Neuronal stem cell (in vitro differentiated cells): ENCODE measurements around the gene MIOS.

ENCODE experiments used
- DNase-seq: peaks from one replicate; pipeline ENCODE4 v3.0.0-alpha.2; 2013; ENCODE audit warnings: low spot score
- H2AFZ ChIP-seq: one replicate; pipeline ENCODE4 v1.6.1; 2013; ENCODE audit warnings: mild to moderate bottlenecking, low read length, inconsistent platforms
- H2AK5ac ChIP-seq: 2 replicates; pipeline ENCODE4 v1.6.1; 2013; ENCODE audit warnings: low read depth, mild to moderate bottlenecking, inconsistent platforms, low read length, moderate library complexity, mixed read lengths
- H2BK120ac ChIP-seq: 2 replicates; pipeline ENCODE4 v1.6.1; 2013; ENCODE audit warnings: low read depth, mild to moderate bottlenecking, inconsistent platforms, low read length, moderate library complexity, mixed read lengths
- H2BK12ac ChIP-seq: one replicate; pipeline ENCODE4 v1.6.1; 2013; ENCODE audit warnings: low read length, inconsistent platforms
- H2BK15ac ChIP-seq: 2 replicates; pipeline ENCODE4 v1.6.1; 2013; ENCODE audit warnings: mild to moderate bottlenecking, low read length, inconsistent platforms, mixed read lengths
- H2BK5ac ChIP-seq: one replicate; pipeline ENCODE4 v1.6.1; 2013; ENCODE audit warnings: inconsistent platforms, mild to moderate bottlenecking, low read length, moderate library complexity
- H3K14ac ChIP-seq: one replicate; pipeline ENCODE4 v1.6.1; 2013; ENCODE audit warnings: low read length, inconsistent platforms
- H3K18ac ChIP-seq: 2 replicates; pipeline ENCODE4 v1.6.1; 2013; ENCODE audit warnings: low read length, inconsistent platforms
- H3K23ac ChIP-seq: 2 replicates; pipeline ENCODE4 v1.6.1; 2013; ENCODE audit warnings: low read depth, mild to moderate bottlenecking, mixed read lengths, low read length, inconsistent platforms; ENCODE audit not compliant: poor library complexity
- H3K27ac ChIP-seq: replicated peaks from 3 replicates; pipeline ENCODE4 v1.5.1; 2013; ENCODE audit warnings: low read length, inconsistent platforms
- H3K27me3 ChIP-seq, 3 experiments: 2 replicates each; pipeline ENCODE4 v1.6.1; 2013; ENCODE audit warnings: low read length in 3 of 3, mild to moderate bottlenecking in 2 of 3, inconsistent platforms in 1 of 3, low read depth in 1 of 3, mixed read lengths in 1 of 3, moderate library complexity in 1 of 3; ENCODE audit not compliant: control insufficient read depth in 3 of 3, insufficient read depth in 3 of 3
- H3K36me3 ChIP-seq, 2 donors: replicated peaks in 1 of 2; 2 replicates each; pipeline ENCODE4 v1.6.1; 2013; ENCODE audit warnings: low read length in 2 of 2; ENCODE audit not compliant: control insufficient read depth in 2 of 2, insufficient read depth in 2 of 2
- H3K4ac ChIP-seq: 2 replicates; pipeline ENCODE4 v1.6.1; 2013; ENCODE audit warnings: inconsistent platforms, mild to moderate bottlenecking, low read length, moderate library complexity
- H3K4me1 ChIP-seq, 2 donors: 1 replicate in 1 of 2; 2 replicates in 1 of 2; pipeline ENCODE4 v1.6.1; 2013; ENCODE audit warnings: low read length in 2 of 2, low read depth in 1 of 2; ENCODE audit not compliant: control insufficient read depth in 2 of 2, insufficient read depth in 1 of 2
- H3K4me2 ChIP-seq: one replicate; pipeline ENCODE4 v1.6.1; 2013; ENCODE audit warnings: mild to moderate bottlenecking, low read length, inconsistent platforms; ENCODE audit not compliant: insufficient read depth, poor library complexity, severe bottlenecking
- H3K4me3 ChIP-seq, 2 donors: 2 replicates each; pipeline ENCODE4 v1.5.1; 2013; ENCODE audit warnings: low read length in 2 of 2, mild to moderate bottlenecking in 2 of 2, inconsistent platforms in 1 of 2, moderate library complexity in 1 of 2
- H3K79me1 ChIP-seq: one replicate; pipeline ENCODE4 v1.6.1; 2013; ENCODE audit warnings: low read depth, mild to moderate bottlenecking, inconsistent platforms, low read length, moderate library complexity
- H3K9ac ChIP-seq: one replicate; pipeline ENCODE4 v1.6.1; 2013; ENCODE audit warnings: mild to moderate bottlenecking, low read depth, low read length, inconsistent platforms; ENCODE audit not compliant: poor library complexity
- H3K9me3 ChIP-seq, 2 donors: replicated peaks in 1 of 2; 2 replicates each; pipeline versions ENCODE3 to v1.6.1; 2013; ENCODE audit warnings: low read length in 2 of 2, mild to moderate bottlenecking in 2 of 2, inconsistent platforms in 1 of 2, low read depth in 1 of 2, mixed read lengths in 1 of 2, moderate library complexity in 1 of 2; ENCODE audit not compliant: control insufficient read depth in 2 of 2, insufficient read depth in 1 of 2
- H4K8ac ChIP-seq: one replicate; pipeline ENCODE4 v1.6.1; 2013; ENCODE audit warnings: low read depth, mild to moderate bottlenecking, inconsistent platforms, low read length, moderate library complexity
- H4K91ac ChIP-seq: one replicate; pipeline ENCODE4 v1.6.1; 2013; ENCODE audit warnings: low read length, low read depth, mild to moderate bottlenecking, inconsistent platforms; ENCODE audit not compliant: poor library complexity
- WGBS, 2 donors: extraction: QIAGEN DNeasy Blood & Tissue Kit; methylation state at CpG; one replicate each; pipeline ENCODE4 v1.1.7; 2013; ENCODE audit warnings: missing lambda C conversion rate in 2 of 2, mixed read lengths in 1 of 2; ENCODE audit not compliant: insufficient read length in 2 of 2, insufficient replicate concordance in 1 of 2; ENCODE audit errors: extremely low coverage in 2 of 2; 5-methylcytosine and 5-hydroxymethylcytosine counted together

MIOS gene

GRCh38 chr7:7567898-7568531 is 1.3 kb downstream of the MIOS start:
- H3K36me3 ChIP-seq, result peaks cover 0 to 40% of the 10 kb centered on the region in 2 donors
- no CpG with 5 or more reads among the region's 2 CpGs for WGBS, 2 donors
- H2BK12ac ChIP-seq, result no peak overlapping the region
- H2AFZ ChIP-seq, result peak overlapping the region; percentile 95
- H2BK5ac ChIP-seq, result no peak overlapping the region
- H4K91ac ChIP-seq, result no peak overlapping the region
- H3K23ac ChIP-seq, result no peak overlapping the region
- no peak for DNase-seq
- no peak overlapping the region for H2BK120ac ChIP-seq
- no peak overlapping the region for H4K8ac ChIP-seq
- H2BK15ac ChIP-seq, result no peak overlapping the region
- no peak overlapping the region for H3K27ac ChIP-seq
- H3K4me3 ChIP-seq, result peak overlapping the region in 1 of 2 donors; percentile 54
- H3K9me3 ChIP-seq, result peaks cover 2 to 20% of the 10 kb centered on the region in 2 donors
- H3K14ac ChIP-seq, result no peak overlapping the region
- H3K27me3 ChIP-seq, result no peaks in the 10 kb centered on the region
- H3K79me1 ChIP-seq, result no peaks in the 10 kb centered on the region
- no peak overlapping the region for H3K9ac ChIP-seq
- H3K18ac ChIP-seq, result no peak overlapping the region
- H3K4ac ChIP-seq, result no peak overlapping the region
- H3K4me2 ChIP-seq, result peak overlapping the region; percentile 21
- peaks cover 0 to 8% of the 10 kb centered on the region in 2 donors for H3K4me1 ChIP-seq
- H2AK5ac ChIP-seq, result no peak overlapping the region

GRCh38 chr7:7568553-7568952 is 1.9 kb downstream of the MIOS start:
- Histone ChIP-seq H3K4me3 (peak overlapping the region in 1 of 2 donors; percentile 54), H4K91ac (no peak overlapping the region), H3K27ac (no peak overlapping the region)

GRCh38 chr7:7569081-7569527 is 2.4 kb downstream of the MIOS start:
- Histone ChIP-seq H3K79me1 (no peaks in the 10 kb centered on the region), H3K27ac (no peak overlapping the region), H3K14ac (no peak overlapping the region), H4K91ac (no peak overlapping the region), H2BK120ac (no peak overlapping the region), H2AFZ (no peak overlapping the region), H2BK15ac (no peak overlapping the region), H3K23ac (no peak overlapping the region), H3K18ac (no peak overlapping the region), H4K8ac (no peak overlapping the region), H3K4ac (no peak overlapping the region), H2BK5ac (no peak overlapping the region), H3K9me3 (peaks cover 2 to 23% of the 10 kb centered on the region in 2 donors), H3K27me3 (no peaks in the 10 kb centered on the region), H3K4me3 (no peak overlapping the region), H3K36me3 (peaks cover 0 to 51% of the 10 kb centered on the region in 2 donors), H3K4me1 (peaks cover 0 to 8% of the 10 kb centered on the region in 2 donors), H3K9ac (no peak overlapping the region), H2AK5ac (no peak overlapping the region), H2BK12ac (no peak overlapping the region), H3K4me2 (no peak overlapping the region)
- DNase-seq, result no peak
- WGBS, 2 donors, result no CpG with 5 or more reads among the region's 5 CpGs

More at GRCh38 chr7:7568553-7568952, 1.9 kb downstream of the MIOS start:
- no peak overlapping the region for H4K8ac ChIP-seq
- WGBS, 2 donors, result no CpG with 5 or more reads among the region's 4 CpGs
- DNase-seq, result no peak
- H3K23ac ChIP-seq, result no peak overlapping the region
- no peak overlapping the region for H3K9ac ChIP-seq
- H3K4ac ChIP-seq, result no peak overlapping the region
- no peak overlapping the region for H3K4me2 ChIP-seq
- H3K79me1 ChIP-seq, result no peaks in the 10 kb centered on the region
- peaks cover 2 to 23% of the 10 kb centered on the region in 2 donors for H3K9me3 ChIP-seq
- no peak overlapping the region for H2BK12ac ChIP-seq
- H3K4me1 ChIP-seq, result peaks cover 0 to 8% of the 10 kb centered on the region in 2 donors
- H2BK15ac ChIP-seq, result no peak overlapping the region
- H2BK120ac ChIP-seq, result no peak overlapping the region
- no peak overlapping the region for H3K14ac ChIP-seq
- H2AK5ac ChIP-seq, result no peak overlapping the region
- no peak overlapping the region for H3K18ac ChIP-seq
- H2BK5ac ChIP-seq, result no peak overlapping the region
- H2AFZ ChIP-seq, result no peak overlapping the region
- peaks cover 0 to 45% of the 10 kb centered on the region in 2 donors for H3K36me3 ChIP-seq
- H3K27me3 ChIP-seq, result no peaks in the 10 kb centered on the region

GRCh38 chr7:7569615-7570014 is 2.9 kb downstream of the MIOS start:
- Histone ChIP-seq H3K9me3 (peaks cover 2 to 23% of the 10 kb centered on the region in 2 donors), H3K27me3 (no peaks in the 10 kb centered on the region), H4K91ac (no peak overlapping the region), H3K4ac (no peak overlapping the region), H3K4me1 (peaks cover 0 to 8% of the 10 kb centered on the region in 2 donors), H2BK12ac (no peak overlapping the region), H3K18ac (no peak overlapping the region), H3K4me2 (no peak overlapping the region), H3K36me3 (peaks cover 0 to 55% of the 10 kb centered on the region in 2 donors), H3K79me1 (no peaks in the 10 kb centered on the region), H4K8ac (no peak overlapping the region), H3K27ac (no peak overlapping the region), H3K4me3 (no peak overlapping the region), H3K23ac (no peak overlapping the region), H2AFZ (no peak overlapping the region), H3K14ac (no peak overlapping the region), H2BK15ac (no peak overlapping the region), H2BK5ac (no peak overlapping the region), H2BK120ac (no peak overlapping the region), H2AK5ac (no peak overlapping the region), H3K9ac (no peak overlapping the region)
- WGBS, 2 donors, result no CpG with 5 or more reads among the region's 3 CpGs
- no peak for DNase-seq
